H9 (cell line): Measurements from ENCODE around the gene PHTF2. TPM values are rescaled to one million over a fixed set of nuclear protein-coding genes. Genes with fewer than 3 reads are reported as not detected.

Source experiments
- DNase-seq: peaks from one replicate; pipeline ENCODE4 v3.0.0-alpha.2; 2017
- H2AFZ ChIP-seq: one replicate; pipeline ENCODE4 v1.6.1; 2013; ENCODE audit warnings: mild to moderate bottlenecking, low read length, control low read depth, moderate library complexity
- H2AK5ac ChIP-seq: 2 replicates; pipeline ENCODE4 v1.6.1; 2013; ENCODE audit warnings: low read length, control low read depth, mixed read lengths; ENCODE audit not compliant: insufficient read length
- H2BK120ac ChIP-seq: one replicate; pipeline ENCODE4 v1.6.1; 2013; ENCODE audit warnings: low read depth, mild to moderate bottlenecking, low read length, control low read depth, inconsistent platforms; ENCODE audit not compliant: poor library complexity, severe bottlenecking
- H2BK12ac ChIP-seq: 2 replicates; pipeline ENCODE4 v1.6.1; 2013; ENCODE audit warnings: low read length, control low read depth, mixed read lengths, low read depth; ENCODE audit not compliant: insufficient read length
- H2BK15ac ChIP-seq: 2 replicates; pipeline ENCODE4 v1.6.1; 2013; ENCODE audit warnings: low read depth, low read length, control low read depth
- H2BK20ac ChIP-seq: one replicate; pipeline ENCODE4 v1.6.1; 2013; ENCODE audit warnings: low read depth, mild to moderate bottlenecking, low read length, control low read depth, inconsistent platforms; ENCODE audit not compliant: poor library complexity, severe bottlenecking
- H2BK5ac ChIP-seq: 2 replicates; pipeline ENCODE4 v1.6.1; 2013; ENCODE audit warnings: low read length, control low read depth, mixed read lengths; ENCODE audit not compliant: insufficient read length
- H3K14ac ChIP-seq: 2 replicates; pipeline ENCODE4 v1.6.1; 2013; ENCODE audit warnings: low read length, control low read depth; ENCODE audit not compliant: insufficient read depth
- H3K18ac ChIP-seq: 2 replicates; pipeline ENCODE4 v1.6.1; 2013; ENCODE audit warnings: low read depth, mild to moderate bottlenecking, mixed read lengths, low read length, control low read depth; ENCODE audit not compliant: insufficient read length
- H3K23ac ChIP-seq: 2 replicates; pipeline ENCODE4 v1.6.1; 2013; ENCODE audit warnings: low read length, control low read depth, mixed read lengths, low read depth; ENCODE audit not compliant: insufficient read length
- H3K23me2 ChIP-seq: 2 replicates; pipeline ENCODE4 v1.6.1; 2013; ENCODE audit warnings: low read depth, mild to moderate bottlenecking, mixed read lengths, low read length, control low read depth; ENCODE audit not compliant: insufficient read length, poor library complexity, severe bottlenecking
- H3K27ac ChIP-seq: 2 replicates; pipeline ENCODE4 v1.5.1; 2013; ENCODE audit warnings: low read length, control low read depth, mixed read lengths, low read depth; ENCODE audit not compliant: insufficient read length
- H3K27me3 ChIP-seq: 2 replicates; pipeline ENCODE4 v1.6.1; 2013; ENCODE audit warnings: low read length, control low read depth, inconsistent platforms; ENCODE audit not compliant: insufficient read depth
- H3K4ac ChIP-seq: 2 replicates; pipeline ENCODE4 v1.6.1; 2013; ENCODE audit warnings: low read depth, mild to moderate bottlenecking, control low read depth, inconsistent platforms, low read length, moderate library complexity
- H3K4me1 ChIP-seq: 2 replicates; pipeline ENCODE4 v1.6.1; 2013; ENCODE audit warnings: low read length, control low read depth, inconsistent platforms; ENCODE audit not compliant: insufficient read depth
- H3K4me2 ChIP-seq: 2 replicates; pipeline ENCODE4 v1.6.1; 2013; ENCODE audit warnings: low read length, control low read depth, mixed read lengths; ENCODE audit not compliant: insufficient read length, insufficient read depth
- H3K56ac ChIP-seq: 2 replicates; pipeline ENCODE4 v1.6.1; 2013; ENCODE audit warnings: low read depth, mild to moderate bottlenecking, mixed read lengths, low read length, control low read depth; ENCODE audit not compliant: insufficient read length
- H3K79me1 ChIP-seq: 2 replicates; pipeline ENCODE4 v1.6.1; 2013; ENCODE audit warnings: low read depth, mild to moderate bottlenecking, moderate library complexity, low read length, control low read depth, inconsistent platforms; ENCODE audit not compliant: insufficient read depth, poor library complexity, severe bottlenecking
- H3K79me2 ChIP-seq: 2 replicates; pipeline ENCODE4 v1.6.1; 2013; ENCODE audit warnings: low read length, control low read depth, inconsistent platforms; ENCODE audit not compliant: insufficient read depth
- H3K9ac ChIP-seq: 2 replicates; pipeline ENCODE4 v1.6.1; 2013; ENCODE audit warnings: low read length, control low read depth, mixed read lengths; ENCODE audit not compliant: insufficient read length; ENCODE audit errors: extremely low read depth
- H3K9me3 ChIP-seq: one replicate; pipeline ENCODE4 v1.6.1; 2013; ENCODE audit warnings: low read depth, low read length, inconsistent platforms; ENCODE audit not compliant: control insufficient read depth
- H3T11ph ChIP-seq: one replicate; pipeline ENCODE4 v1.6.1; 2013; ENCODE audit warnings: mild to moderate bottlenecking, low read length, control low read depth, inconsistent platforms
- H4K20me1 ChIP-seq: one replicate; pipeline ENCODE4 v1.6.1; 2013; ENCODE audit not compliant: control insufficient read depth, insufficient read length, insufficient read depth
- H4K5ac ChIP-seq: 2 replicates; pipeline ENCODE4 v1.6.1; 2013; ENCODE audit warnings: low read depth, mild to moderate bottlenecking, mixed read lengths, low read length, control low read depth; ENCODE audit not compliant: insufficient read length
- H4K8ac ChIP-seq: replicated peaks from 2 replicates; pipeline ENCODE4 v1.6.1; 2013; ENCODE audit warnings: low read length, control low read depth, mixed read lengths, low read depth; ENCODE audit not compliant: insufficient read length
- H4K91ac ChIP-seq: 2 replicates; pipeline ENCODE4 v1.6.1; 2013; ENCODE audit warnings: low read depth, mild to moderate bottlenecking, moderate library complexity, mixed read lengths, low read length, control low read depth; ENCODE audit not compliant: insufficient read length
- H3K27ac Mint-ChIP-seq, 3 experiments: 2 replicates in 2 of 3; 3 replicates in 1 of 3; pipeline ENCODE4 v1.8.0; 2020 to 2021; ENCODE audit warnings: mixed read lengths in 3 of 3, mild to moderate bottlenecking in 1 of 3, moderate library complexity in 1 of 3
- H3K27me3 Mint-ChIP-seq: 2 replicates; pipeline ENCODE4 v1.8.0; 2021; ENCODE audit warnings: low read depth, mild to moderate bottlenecking, moderate library complexity, mixed read lengths
- H3K36me3 Mint-ChIP-seq, 3 experiments: 2 replicates in 2 of 3; 3 replicates in 1 of 3; pipeline ENCODE4 v1.8.0; 2020 to 2021; ENCODE audit warnings: low read depth in 3 of 3, mixed read lengths in 3 of 3; ENCODE audit not compliant: insufficient read depth in 1 of 3
- H3K4me1 Mint-ChIP-seq, 2 experiments: 2 replicates each; pipeline ENCODE4 v1.8.0; 2020; ENCODE audit warnings: mixed read lengths in 2 of 2
- H3K4me3 Mint-ChIP-seq, 2 experiments: 2 replicates in 1 of 2; 3 replicates in 1 of 2; pipeline ENCODE4 v1.8.0; 2020 to 2021; ENCODE audit warnings: mild to moderate bottlenecking in 2 of 2, mixed read lengths in 2 of 2, moderate library complexity in 1 of 2
- H3K9me3 Mint-ChIP-seq, 2 experiments: 2 replicates in 1 of 2; 3 replicates in 1 of 2; pipeline ENCODE4 v1.8.0; 2020; ENCODE audit warnings: mild to moderate bottlenecking in 2 of 2, mixed read lengths in 2 of 2, moderate library complexity in 1 of 2
- WGBS: extraction: QIAGEN DNeasy Blood & Tissue Kit; methylation state at CpG from one replicate; pipeline ENCODE4 v1.1.7; 2013; ENCODE audit warnings: missing lambda C conversion rate, low lambda C conversion rate, mixed read lengths; ENCODE audit not compliant: insufficient read length; ENCODE audit errors: extremely low coverage; 5-methylcytosine and 5-hydroxymethylcytosine counted together
- total RNA-seq: library from RNA; stranded (reverse); gene quantifications from 2 replicates; pipeline ENCODE4 v1.2.1, GENCODE V29; 2021
- TF ChIP-seq, protein P1 (sequence below): fragments of 200-600 bp; sonication (generic); conservative IDR thresholded peaks from 3 replicates; pipeline ENCODE4 v1.8.0; 2021; ENCODE audit warnings: antibody characterized with exemption, mild to moderate bottlenecking

Gene PHTF2
- total RNA-seq, 1 experiment from 2014 or later = 16.2 TPM

DNA sequence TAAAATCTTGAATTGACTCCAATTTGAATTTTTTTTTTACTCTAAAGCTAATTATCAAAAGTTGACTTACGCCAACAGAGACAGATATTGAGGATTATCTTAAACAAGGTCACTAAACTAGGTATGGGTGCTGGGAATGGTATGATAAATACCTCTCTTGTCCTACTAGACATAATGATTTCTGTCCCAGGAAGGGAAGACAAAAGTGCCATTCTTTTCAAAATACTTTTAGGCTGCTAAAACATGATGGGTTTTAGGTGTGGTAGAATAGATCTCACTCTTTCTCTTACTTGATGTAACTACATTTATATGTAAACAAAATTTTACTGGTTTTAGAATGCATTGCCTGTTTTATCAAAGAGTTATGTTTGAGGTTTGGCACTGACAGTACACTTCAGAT is 15.5 kb upstream of the PHTF2 start:
- H2BK12ac ChIP-seq = no peak overlapping the region
- Mint-ChIP-seq H3K36me3 (peaks cover 28 to 47% (median 41%) of the 10 kb centered on the region in 3 experiments; a peak in 6 of 7 replicates), H3K4me3 (no peak overlapping the region), H3K27me3 (no peaks in the 10 kb centered on the region), H3K4me1 (no peaks in the 10 kb centered on the region), H3K27ac (0 out of 7 replicates have a peak overlapping the region, but pooled peaks of 1 of the 3 experiments have one; percentile 21), H3K9me3 (peaks cover 9 to 13% of the 10 kb centered on the region in 2 experiments; a peak in 4 of 5 replicates)
- H3K18ac ChIP-seq = no peak overlapping the region
- H2BK20ac ChIP-seq = no peak overlapping the region
- TF ChIP-seq, protein P1, sequence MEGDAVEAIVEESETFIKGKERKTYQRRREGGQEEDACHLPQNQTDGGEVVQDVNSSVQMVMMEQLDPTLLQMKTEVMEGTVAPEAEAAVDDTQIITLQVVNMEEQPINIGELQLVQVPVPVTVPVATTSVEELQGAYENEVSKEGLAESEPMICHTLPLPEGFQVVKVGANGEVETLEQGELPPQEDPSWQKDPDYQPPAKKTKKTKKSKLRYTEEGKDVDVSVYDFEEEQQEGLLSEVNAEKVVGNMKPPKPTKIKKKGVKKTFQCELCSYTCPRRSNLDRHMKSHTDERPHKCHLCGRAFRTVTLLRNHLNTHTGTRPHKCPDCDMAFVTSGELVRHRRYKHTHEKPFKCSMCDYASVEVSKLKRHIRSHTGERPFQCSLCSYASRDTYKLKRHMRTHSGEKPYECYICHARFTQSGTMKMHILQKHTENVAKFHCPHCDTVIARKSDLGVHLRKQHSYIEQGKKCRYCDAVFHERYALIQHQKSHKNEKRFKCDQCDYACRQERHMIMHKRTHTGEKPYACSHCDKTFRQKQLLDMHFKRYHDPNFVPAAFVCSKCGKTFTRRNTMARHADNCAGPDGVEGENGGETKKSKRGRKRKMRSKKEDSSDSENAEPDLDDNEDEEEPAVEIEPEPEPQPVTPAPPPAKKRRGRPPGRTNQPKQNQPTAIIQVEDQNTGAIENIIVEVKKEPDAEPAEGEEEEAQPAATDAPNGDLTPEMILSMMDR = no peak
- H2BK15ac ChIP-seq = no peak overlapping the region
- H3K9me3 ChIP-seq = no peaks in the 10 kb centered on the region
- no peak overlapping the region for H2AK5ac ChIP-seq
- H4K20me1 ChIP-seq = no peaks in the 10 kb centered on the region
- H3K4me2 ChIP-seq = no peak overlapping the region
- no peak overlapping the region for H3K9ac ChIP-seq
- no peaks in the 10 kb centered on the region for H3K79me2 ChIP-seq
- H3K27me3 ChIP-seq = no peaks in the 10 kb centered on the region
- H2BK5ac ChIP-seq = no peak overlapping the region
- no peak overlapping the region for H4K5ac ChIP-seq
- no peak overlapping the region for H3K4ac ChIP-seq
- DNase-seq = no peak
- WGBS = no CpG with 5 or more reads among the region's 1 CpG
- H4K91ac ChIP-seq = no peak overlapping the region
- no peak overlapping the region for H2AFZ ChIP-seq
- H3K56ac ChIP-seq = no peak overlapping the region
- no peaks in the 10 kb centered on the region for H3K4me1 ChIP-seq
- no peak overlapping the region for H3T11ph ChIP-seq
- H3K23ac ChIP-seq = no peak overlapping the region
- no peak overlapping the region for H3K27ac ChIP-seq
- H3K14ac ChIP-seq = no peak overlapping the region
- H2BK120ac ChIP-seq = no peak overlapping the region
- no peak overlapping the region for H4K8ac ChIP-seq
- no peaks in the 10 kb centered on the region for H3K23me2 ChIP-seq
- no peaks in the 10 kb centered on the region for H3K79me1 ChIP-seq
